ACC112 (cell line): ENCODE results near the gene ARHGAP4.

Experiments used
- H2AFZ ChIP-seq: fragments of 200-600 bp; sonication (generic); one replicate; pipeline ENCODE4 v1.6.0; 2017; ENCODE audit warnings: antibody characterized with exemption, low read length; ENCODE audit not compliant: unreplicated experiment
- H3K27ac ChIP-seq: fragments of 200-600 bp; sonication (generic); 2 replicates; pipeline ENCODE4 v1.5.1; 2014; ENCODE audit warnings: low read depth, mild to moderate bottlenecking, antibody characterized with exemption, low read length, moderate library complexity
- H3K27me3 ChIP-seq: fragments of 200-600 bp; sonication (generic); 2 replicates; pipeline ENCODE4 v1.6.1; 2014; ENCODE audit warnings: mild to moderate bottlenecking, antibody characterized with exemption, low read length, moderate library complexity, mixed read lengths; ENCODE audit not compliant: insufficient read depth
- H3K36me3 ChIP-seq: fragments of 200-600 bp; sonication (generic); 2 replicates; pipeline ENCODE4 v1.6.1; 2016; ENCODE audit warnings: mild to moderate bottlenecking, antibody characterized with exemption, low read length, moderate library complexity, mixed read lengths; ENCODE audit not compliant: insufficient read depth
- H3K4me1 ChIP-seq: fragments of 200-600 bp; sonication (generic); one replicate; pipeline ENCODE4 v1.6.1; 2016; ENCODE audit warnings: low read length, mixed read lengths; ENCODE audit not compliant: insufficient read depth, unreplicated experiment, control insufficient read depth
- H3K4me3 ChIP-seq: fragments of 200-600 bp; sonication (generic); 2 replicates; pipeline ENCODE4 v1.5.1; 2014; ENCODE audit warnings: mild to moderate bottlenecking, low read depth, low read length
- H3K79me2 ChIP-seq: fragments of 200-600 bp; sonication (generic); one replicate; pipeline ENCODE4 v1.6.0; 2016; ENCODE audit warnings: low read length; ENCODE audit not compliant: control insufficient read depth, unreplicated experiment, insufficient read depth

The ARHGAP4 gene

DNA sequence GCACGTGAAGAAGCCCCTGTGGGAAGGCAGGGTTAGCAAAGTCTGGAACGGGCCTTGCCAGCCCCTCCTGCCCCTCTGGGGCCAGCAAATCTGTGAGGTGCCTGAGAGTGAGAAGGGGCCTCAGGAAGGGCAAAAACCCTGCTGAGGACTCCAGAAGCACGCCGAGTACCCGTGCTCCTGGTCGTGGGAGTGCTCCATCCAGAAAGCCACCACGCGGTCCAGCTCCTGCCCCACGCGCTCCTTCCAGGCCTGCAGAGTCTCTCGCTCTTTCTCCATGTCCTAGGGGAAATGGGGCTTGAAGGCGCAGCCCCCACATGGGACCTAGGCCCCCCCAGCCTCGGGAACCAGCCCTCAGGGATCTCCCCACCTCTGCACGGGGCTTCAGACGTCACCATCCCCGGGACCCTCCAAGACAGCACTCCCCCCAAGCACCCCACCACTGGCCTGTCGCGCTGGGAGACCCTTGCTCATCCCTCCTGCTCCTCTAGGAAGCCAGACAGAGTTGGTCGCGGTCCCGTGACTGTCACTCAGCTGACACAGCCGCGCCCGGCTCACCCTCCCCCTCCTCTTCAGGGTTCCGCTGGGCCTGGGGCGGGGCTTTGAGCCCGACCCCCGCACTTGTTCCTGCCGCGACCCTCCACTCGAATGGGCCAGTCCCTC is 18.2 kb upstream of the ARHGAP4 start, which contains the start of gene RENBP:
Gene RENBP (minus strand): TSS at position 504 of the 660 bp plus-strand sequence. CDS start 33 bp downstream, at position 471.
- Histone ChIP-seq H3K36me3 (no peaks in the 10 kb centered on the region), H3K27me3 (no peaks in the 10 kb centered on the region), H3K79me2 (no peaks in the 10 kb centered on the region), H2AFZ (peak within 1 kb of the TSS; percentile 25), H3K4me1 (peaks cover 2% of the 10 kb centered on the region), H3K27ac (no peak within 1 kb of the TSS), H3K4me3 (peak within 1 kb of the TSS; percentile 59; the same call in 1 of the 2 replicates)

- Histone ChIP-seq H2AFZ (no peak overlapping the region), H3K4me1 (peaks cover 2% of the 10 kb centered on the region), H3K4me3 (no peak overlapping the region), H3K79me2 (no peaks in the 10 kb centered on the region), H3K36me3 (no peaks in the 10 kb centered on the region), H3K27me3 (no peaks in the 10 kb centered on the region), H3K27ac (no peak overlapping the region)
These were observed 15.5 kb upstream of the ARHGAP4 start for GRCh38 chrX:153941336-153942252.

DNA sequence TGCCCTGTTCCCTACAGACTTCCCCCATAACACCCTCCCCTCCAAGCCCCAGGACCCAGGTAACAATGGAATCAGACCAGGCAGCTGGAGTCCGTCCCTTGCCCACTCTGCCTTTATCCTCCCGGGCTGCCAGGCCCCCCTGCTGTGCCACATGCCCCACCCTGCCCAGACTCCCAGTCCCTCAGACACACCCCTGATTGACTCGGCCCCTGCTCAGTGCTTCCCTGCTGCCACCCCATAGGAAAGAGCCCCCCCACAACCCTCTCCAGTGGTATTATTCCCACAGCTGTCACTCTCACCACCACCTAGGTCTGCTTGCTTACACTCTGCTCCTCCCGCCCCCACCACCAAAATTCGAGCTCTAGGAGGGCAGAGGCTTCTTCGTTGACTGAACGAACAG is 13.5 kb upstream of the ARHGAP4 start:
- H3K4me1 ChIP-seq, result peaks cover 2% of the 10 kb centered on the region
- no peak overlapping the region for H3K4me3 ChIP-seq
- no peaks in the 10 kb centered on the region for H3K27me3 ChIP-seq
- no peaks in the 10 kb centered on the region for H3K36me3 ChIP-seq
- H3K27ac ChIP-seq, result no peak overlapping the region
- H3K79me2 ChIP-seq, result peaks cover 2% of the 10 kb centered on the region
- H2AFZ ChIP-seq, result no peak overlapping the region

- H3K27me3 ChIP-seq, result no peaks in the 10 kb centered on the region
- no peak overlapping the region for H3K27ac ChIP-seq
- no peak overlapping the region for H2AFZ ChIP-seq
- H3K4me1 ChIP-seq, result no peaks in the 10 kb centered on the region
- no peaks in the 10 kb centered on the region for H3K36me3 ChIP-seq
- no peak overlapping the region for H3K4me3 ChIP-seq
- H3K79me2 ChIP-seq, result peaks cover 11% of the 10 kb centered on the region
These were observed 12.2 kb upstream of the ARHGAP4 start for GRCh38 chrX:153938226-153938786.

- no peaks in the 10 kb centered on the region for H3K27me3 ChIP-seq
- H3K4me3 ChIP-seq, result no peak overlapping the region
- no peak overlapping the region for H3K27ac ChIP-seq
- H3K4me1 ChIP-seq, result peaks cover 3% of the 10 kb centered on the region
- H3K79me2 ChIP-seq, result peaks cover 16% of the 10 kb centered on the region
- H3K36me3 ChIP-seq, result no peaks in the 10 kb centered on the region
- no peak overlapping the region for H2AFZ ChIP-seq
These were observed 11.0 kb upstream of the ARHGAP4 start for GRCh38 chrX:153937056-153937455.

GRCh38 chrX:153935326-153935851 is 9.3 kb upstream of the ARHGAP4 start:
- no peaks in the 10 kb centered on the region for H3K36me3 ChIP-seq
- H3K27ac ChIP-seq, result no peak overlapping the region
- H3K4me3 ChIP-seq, result peak overlapping the region; percentile 59
- H3K4me1 ChIP-seq, result peaks cover 3% of the 10 kb centered on the region
- H3K79me2 ChIP-seq, result peaks cover 16% of the 10 kb centered on the region
- no peak overlapping the region for H2AFZ ChIP-seq
- H3K27me3 ChIP-seq, result no peaks in the 10 kb centered on the region

DNA sequence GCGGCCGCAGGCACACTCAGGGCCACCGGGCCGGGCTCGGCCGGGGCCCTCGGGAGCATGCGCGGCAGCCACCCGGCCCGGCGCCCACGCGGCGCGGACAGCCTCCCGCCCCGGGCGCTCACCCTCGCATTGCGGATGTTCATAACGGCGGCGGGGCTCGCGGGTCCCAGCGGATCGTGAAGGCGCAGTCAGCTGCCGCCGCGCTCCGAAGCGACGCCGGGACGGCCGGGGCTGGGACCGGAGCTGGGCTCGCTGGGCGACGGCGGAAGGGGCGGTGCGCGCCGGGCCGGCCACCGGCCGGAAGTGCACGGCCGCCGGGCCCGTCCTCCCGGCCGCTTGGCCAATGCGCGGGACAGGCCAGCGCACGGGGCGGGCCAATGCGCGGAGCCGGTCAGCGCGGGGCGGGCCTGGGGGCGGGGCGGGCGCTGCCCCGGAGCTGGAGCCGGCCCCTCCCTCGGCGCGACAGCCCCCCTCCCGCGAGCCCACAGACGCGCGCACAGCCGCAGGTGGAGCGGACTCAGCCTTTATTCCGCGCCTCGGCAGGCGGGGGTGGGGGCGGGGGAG is 8.8 kb upstream of the ARHGAP4 start, which contains the start of gene NAA10:
Gene NAA10 (minus strand): TSS at position 276 of the 564 bp plus-strand sequence. CDS start 133 bp downstream, at position 143.
- peak within 1 kb of the TSS; percentile 19; the same call in 1 of the 2 replicates for H3K27ac ChIP-seq

GRCh38 chrX:153934148-153934761 is 8.2 kb upstream of the ARHGAP4 start:
- peak overlapping the region; percentile 90 for H3K4me3 ChIP-seq
- peaks cover 16% of the 10 kb centered on the region for H3K79me2 ChIP-seq
- peak overlapping the region; percentile 19; the same call in 1 of the 2 replicates for H3K27ac ChIP-seq
- H3K36me3 ChIP-seq, result no peaks in the 10 kb centered on the region
- peaks cover 3% of the 10 kb centered on the region for H3K4me1 ChIP-seq
- no peak overlapping the region for H2AFZ ChIP-seq
- H3K27me3 ChIP-seq, result no peaks in the 10 kb centered on the region

More for the DNA sequence above, 8.8 kb upstream of the ARHGAP4 start, which contains the start of gene NAA10:
- no peaks in the 10 kb centered on the region for H3K36me3 ChIP-seq
- no peaks in the 10 kb centered on the region for H3K27me3 ChIP-seq
- no peak within 1 kb of the TSS for H2AFZ ChIP-seq
- H3K4me3 ChIP-seq, result peak within 1 kb of the TSS; percentile 90
- H3K79me2 ChIP-seq, result peaks cover 16% of the 10 kb centered on the region
- H3K4me1 ChIP-seq, result peaks cover 3% of the 10 kb centered on the region

- peak overlapping the region; percentile 90 for H3K4me3 ChIP-seq
- peak overlapping the region; percentile 19; the same call in 1 of the 2 replicates for H3K27ac ChIP-seq
- peaks cover 3% of the 10 kb centered on the region for H3K4me1 ChIP-seq
- H3K27me3 ChIP-seq, result no peaks in the 10 kb centered on the region
- H3K79me2 ChIP-seq, result peaks cover 16% of the 10 kb centered on the region
- H2AFZ ChIP-seq, result no peak overlapping the region
- no peaks in the 10 kb centered on the region for H3K36me3 ChIP-seq
These were observed 7.7 kb upstream of the ARHGAP4 start for GRCh38 chrX:153933748-153934147.
